HG03575 (cell line): Measurements from ENCODE around the gene MLXIP.
"Not testable (repeated sequence)": the region's sequence is repeated elsewhere in the genome, so short reads cannot be mapped to it uniquely, and the experiment has no call there.

Source experiments
- ATAC-seq: cut with Tn5 transposase; IDR thresholded peaks from one replicate; pipeline ENCODE4 v1.9.1; 2021; ENCODE audit not compliant: unreplicated experiment, insufficient number of reproducible peaks, low FRiP score; ENCODE audit errors: extremely low read depth

The MLXIP gene

GRCh38 chr12:122090759-122091515 is 12.4 kb downstream of the MLXIP start:
- no peak for ATAC-seq

- ATAC-seq: no peak
Observed at GRCh38 chr12:122093098-122093883, 14.7 kb downstream of the MLXIP start.

- no peak for ATAC-seq
Observed at GRCh38 chr12:122094137-122094734, 15.7 kb downstream of the MLXIP start.

- ATAC-seq: no peak
Observed at GRCh38 chr12:122094735-122095631, 16.4 kb downstream of the MLXIP start.

GRCh38 chr12:122096014-122096413 is 17.5 kb downstream of the MLXIP start:
- no peak for ATAC-seq

- no peak for ATAC-seq
Observed at GRCh38 chr12:122096591-122097149, 18.1 kb downstream of the MLXIP start.

GRCh38 chr12:122097584-122097926 is 19.0 kb downstream of the MLXIP start:
- ATAC-seq: no peak

- no peak for ATAC-seq
Observed at GRCh38 chr12:122097927-122098756, 19.6 kb downstream of the MLXIP start.

- ATAC-seq: no peak
Observed at GRCh38 chr12:122099280-122099749, 20.8 kb downstream of the MLXIP start.

- no peak for ATAC-seq
Observed at GRCh38 chr12:122099856-122100255, 21.3 kb downstream of the MLXIP start.

- no peak for ATAC-seq
Observed at GRCh38 chr12:122100568-122100967, 22.0 kb downstream of the MLXIP start.

- ATAC-seq: no peak
Observed at GRCh38 chr12:122102331-122102730, 23.8 kb downstream of the MLXIP start.

- ATAC-seq: no peak
Observed at GRCh38 chr12:122104844-122105243, 26.3 kb downstream of the MLXIP start.

GRCh38 chr12:122105496-122105895 is 26.9 kb downstream of the MLXIP start:
- ATAC-seq: not testable (repeated sequence)

- ATAC-seq: no peak
Observed at GRCh38 chr12:122106843-122107242, 28.3 kb downstream of the MLXIP start.

GRCh38 chr12:122107261-122107660 is 28.7 kb downstream of the MLXIP start:
- no peak for ATAC-seq

- no peak for ATAC-seq
Observed at GRCh38 chr12:122111089-122111641, 32.6 kb downstream of the MLXIP start.
